Colonic mucosa (tissue), 4 donors: Measurements from ENCODE around the gene RHOBTB3. TPM values are rescaled to one million over a fixed set of nuclear protein-coding genes. Genes with fewer than 3 reads are reported as not detected.

Experiments used
- DNase-seq: peaks from one replicate; pipeline ENCODE4 v3.0.0-alpha.2; 2020
- H3K27ac ChIP-seq: fragments of 200-600 bp; one replicate; pipeline ENCODE4 v1.8.0; 2021
- H3K27me3 ChIP-seq: fragments of 200-600 bp; one replicate; pipeline ENCODE4 v1.8.0; 2021
- H3K36me3 ChIP-seq: fragments of 200-600 bp; one replicate; pipeline ENCODE4 v1.8.0; 2021
- H3K4me1 ChIP-seq: fragments of 200-600 bp; one replicate; pipeline ENCODE4 v1.8.0; 2021; ENCODE audit warnings: mild to moderate bottlenecking
- H3K4me3 ChIP-seq: fragments of 200-600 bp; one replicate; pipeline ENCODE4 v1.8.0; 2021
- H3K9ac ChIP-seq, 2 donors: one replicate each; pipeline ENCODE4 v1.7.0; 2013; ENCODE audit warnings: control low read depth in 2 of 2, low read depth in 2 of 2, low read length in 2 of 2
- H3K9me3 ChIP-seq: fragments of 200-600 bp; one replicate; pipeline ENCODE4 v1.8.0; 2021
- intact Hi-C: fragments of 100-400 bp; cut with DNase I; formaldehyde crosslinking; loops from one replicate; pipeline ENCODE4 v1.14.1; 2022
- total RNA-seq, 2 donors: library from RNA; stranded (reverse); fragmentation: NEBNext Ultra II Directional in 1 of 2; extraction: Animal tissue kit (Norgen Biotek cat#: 25700) in 1 of 2; gene quantifications; one replicate each; pipeline ENCODE4 v1.2.1, GENCODE V29; 2021
- TF ChIP-seq, protein P1 (sequence below): fragments of 200-600 bp; IDR thresholded peaks from one replicate; pipeline ENCODE4 v1.8.0; 2022; ENCODE audit warnings: antibody characterized with exemption, mild to moderate bottlenecking
- donor health status: healthy.
- donor health status: DM: no; HTN: no; CAD: no.
- donor health status: DM: no; HTN: no; CAD: no.

RHOBTB3 gene
- total RNA-seq, 2 donors from 2014 or later: 50.0 to 59.0 TPM

DNA sequence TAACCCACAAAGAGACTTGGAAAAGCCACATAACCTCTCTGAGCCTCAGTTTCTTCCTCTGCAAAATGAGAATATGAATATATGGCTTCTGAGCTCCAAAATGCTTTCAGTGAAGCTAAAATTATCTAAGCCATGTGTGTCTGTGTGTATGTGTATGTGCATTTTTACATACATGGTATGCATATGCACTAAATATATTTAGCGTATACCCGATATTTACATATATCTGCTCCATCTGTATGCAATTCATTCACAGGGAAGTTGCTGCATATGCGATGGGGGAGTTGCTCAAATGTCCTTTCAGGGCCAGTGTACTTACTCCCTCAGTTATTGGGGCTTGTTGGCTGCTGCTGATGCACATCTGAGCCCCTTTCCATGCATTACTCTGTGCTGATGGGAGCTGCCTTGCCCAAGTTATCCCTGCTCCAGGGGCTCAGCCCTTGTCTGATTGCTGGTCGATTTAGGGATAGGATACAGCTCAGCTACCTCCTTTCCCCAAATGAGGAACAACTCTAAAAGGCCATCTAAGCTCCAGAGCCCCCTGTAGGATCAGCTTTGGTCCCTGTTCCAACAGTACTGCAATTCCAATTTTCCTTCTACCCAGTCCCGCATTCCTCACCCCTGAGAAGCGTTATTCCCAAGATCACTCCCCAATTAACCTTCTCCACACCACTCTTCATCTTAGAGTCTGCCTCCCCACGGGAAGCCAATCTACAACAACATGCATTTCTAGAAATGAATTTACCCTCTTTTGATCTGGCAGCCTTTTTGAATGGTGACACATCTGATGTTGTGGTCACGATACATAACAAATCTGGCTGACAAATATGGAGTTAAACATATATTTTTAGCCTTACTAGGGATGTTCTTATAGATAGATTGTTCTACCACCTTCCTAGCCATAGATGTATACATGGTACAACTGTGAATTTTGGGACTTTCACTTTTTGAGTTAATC, 15.9 kb downstream of the RHOBTB3 start:
- Histone ChIP-seq H3K4me3 (no peak overlapping the region), H3K4me1 (no peaks in the 10 kb centered on the region), H3K9me3 (no peaks in the 10 kb centered on the region), H3K27me3 (no peaks in the 10 kb centered on the region), H3K27ac (no peak overlapping the region), H3K36me3 (no peaks in the 10 kb centered on the region), H3K9ac (no peak overlapping the region)
- intact Hi-C loops: no loop called here
- TF ChIP-seq, protein P1, sequence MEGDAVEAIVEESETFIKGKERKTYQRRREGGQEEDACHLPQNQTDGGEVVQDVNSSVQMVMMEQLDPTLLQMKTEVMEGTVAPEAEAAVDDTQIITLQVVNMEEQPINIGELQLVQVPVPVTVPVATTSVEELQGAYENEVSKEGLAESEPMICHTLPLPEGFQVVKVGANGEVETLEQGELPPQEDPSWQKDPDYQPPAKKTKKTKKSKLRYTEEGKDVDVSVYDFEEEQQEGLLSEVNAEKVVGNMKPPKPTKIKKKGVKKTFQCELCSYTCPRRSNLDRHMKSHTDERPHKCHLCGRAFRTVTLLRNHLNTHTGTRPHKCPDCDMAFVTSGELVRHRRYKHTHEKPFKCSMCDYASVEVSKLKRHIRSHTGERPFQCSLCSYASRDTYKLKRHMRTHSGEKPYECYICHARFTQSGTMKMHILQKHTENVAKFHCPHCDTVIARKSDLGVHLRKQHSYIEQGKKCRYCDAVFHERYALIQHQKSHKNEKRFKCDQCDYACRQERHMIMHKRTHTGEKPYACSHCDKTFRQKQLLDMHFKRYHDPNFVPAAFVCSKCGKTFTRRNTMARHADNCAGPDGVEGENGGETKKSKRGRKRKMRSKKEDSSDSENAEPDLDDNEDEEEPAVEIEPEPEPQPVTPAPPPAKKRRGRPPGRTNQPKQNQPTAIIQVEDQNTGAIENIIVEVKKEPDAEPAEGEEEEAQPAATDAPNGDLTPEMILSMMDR: no peak
- no peak for DNase-seq

DNA sequence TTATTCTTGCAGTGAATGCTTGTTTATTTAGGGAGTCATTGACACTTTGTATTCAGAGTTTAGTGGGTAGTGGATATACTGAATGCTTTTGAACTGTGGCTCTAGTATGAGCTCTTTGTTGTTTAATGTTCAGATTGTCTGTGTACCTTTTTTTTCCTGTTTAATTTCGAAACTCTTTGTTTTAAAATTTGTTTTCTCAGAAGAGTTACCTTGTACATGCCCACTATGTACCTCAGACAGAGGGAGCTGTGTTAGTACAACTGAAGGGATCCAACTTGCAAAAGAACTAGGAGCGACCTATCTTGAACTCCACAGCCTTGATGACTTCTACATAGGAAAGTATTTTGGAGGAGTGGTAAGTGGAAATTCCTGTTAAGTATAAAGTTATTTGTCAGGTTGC, 17.0 kb downstream of the RHOBTB3 start:
- no peak overlapping the region for H3K4me3 ChIP-seq
- no peaks in the 10 kb centered on the region for H3K27me3 ChIP-seq
- TF ChIP-seq, protein P1: no peak
- H3K36me3 ChIP-seq: no peaks in the 10 kb centered on the region
- no peak overlapping the region for H3K27ac ChIP-seq
- H3K9me3 ChIP-seq: no peaks in the 10 kb centered on the region
- no peaks in the 10 kb centered on the region for H3K4me1 ChIP-seq
- H3K9ac ChIP-seq: no peak overlapping the region
- intact Hi-C loops: no loop called here
- no peak for DNase-seq

DNA sequence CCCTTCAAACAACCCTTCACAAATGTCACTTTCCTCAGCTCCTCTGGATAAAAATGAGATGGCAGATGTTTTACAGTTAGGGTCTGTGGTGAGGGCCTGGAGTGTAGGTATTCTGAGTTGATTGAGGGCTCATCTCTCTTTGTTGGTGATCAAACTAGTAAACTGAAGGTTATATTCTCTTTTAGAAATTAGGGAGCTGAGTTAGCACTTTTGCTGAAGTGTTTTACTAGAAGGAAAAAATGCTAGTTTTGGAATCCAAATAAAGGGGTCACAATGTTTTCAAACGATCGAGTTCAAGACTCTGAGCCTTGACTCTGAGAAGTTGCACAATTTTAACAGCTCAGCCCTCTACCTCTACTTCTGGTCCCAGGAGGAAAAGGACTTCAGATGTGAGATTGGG, 23.4 kb downstream of the RHOBTB3 start:
- H3K4me3 ChIP-seq: no peak overlapping the region
- no peaks in the 10 kb centered on the region for H3K27me3 ChIP-seq
- no peak overlapping the region for H3K9ac ChIP-seq
- intact Hi-C loops: no loop called here
- no peak for DNase-seq
- no peaks in the 10 kb centered on the region for H3K4me1 ChIP-seq
- no peaks in the 10 kb centered on the region for H3K36me3 ChIP-seq
- no peaks in the 10 kb centered on the region for H3K9me3 ChIP-seq
- TF ChIP-seq, protein P1: no peak
- H3K27ac ChIP-seq: no peak overlapping the region

DNA sequence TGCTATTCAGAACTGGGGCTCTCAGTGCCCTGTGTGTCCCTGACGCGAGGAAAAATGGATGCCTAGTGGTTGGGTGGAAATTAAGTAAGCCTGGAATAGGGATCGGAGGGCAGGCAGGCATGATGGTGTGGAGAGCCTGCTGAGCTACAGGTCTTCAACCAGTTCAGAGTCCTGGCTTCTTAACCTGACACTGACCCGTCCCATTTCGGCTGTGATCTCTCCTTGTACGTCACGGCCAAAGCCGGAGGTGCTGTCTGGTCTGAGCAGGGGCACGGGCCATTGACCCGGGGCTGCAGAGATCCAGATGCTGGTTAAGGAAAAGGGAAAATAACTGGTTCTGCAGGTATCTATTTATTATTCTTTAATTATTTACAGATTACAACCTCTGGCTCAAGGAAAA, 27.9 kb downstream of the RHOBTB3 start:
- TF ChIP-seq, protein P1: no peak
- no peaks in the 10 kb centered on the region for H3K36me3 ChIP-seq
- H3K9me3 ChIP-seq: no peaks in the 10 kb centered on the region
- no peaks in the 10 kb centered on the region for H3K27me3 ChIP-seq
- DNase-seq: no peak
- no peak overlapping the region for H3K27ac ChIP-seq
- H3K9ac ChIP-seq: peak overlapping the region in 1 of 2 donors; percentile 49
- intact Hi-C loops: no loop called here
- H3K4me3 ChIP-seq: no peak overlapping the region
- H3K4me1 ChIP-seq: no peaks in the 10 kb centered on the region

DNA sequence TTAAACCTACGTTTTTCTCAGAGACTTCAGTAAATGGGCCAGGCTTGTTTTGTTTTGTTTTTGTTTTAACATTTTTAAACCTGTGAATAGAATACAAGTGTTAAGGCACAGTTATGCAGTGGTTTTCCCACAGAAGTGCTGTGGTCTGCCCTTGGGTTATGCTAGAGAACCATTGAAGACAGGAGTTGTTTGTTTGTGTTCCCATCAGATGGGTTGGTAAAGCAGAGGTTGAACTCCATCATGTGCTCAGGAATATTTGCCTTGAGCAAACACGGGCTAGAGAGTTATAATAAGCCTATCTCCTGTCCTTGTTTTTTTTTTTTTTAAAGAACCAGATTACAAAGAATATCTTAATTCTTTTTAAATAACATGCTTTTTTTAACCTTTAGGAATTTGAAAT, 28.5 kb downstream of the RHOBTB3 start:
- Histone ChIP-seq H3K4me3 (no peak overlapping the region), H3K27me3 (no peaks in the 10 kb centered on the region), H3K4me1 (no peaks in the 10 kb centered on the region), H3K36me3 (no peaks in the 10 kb centered on the region), H3K27ac (peak overlapping the region; percentile 7), H3K9ac (peak overlapping the region in 1 of 2 donors; percentile 23), H3K9me3 (no peaks in the 10 kb centered on the region)
- intact Hi-C loops: no loop called here
- TF ChIP-seq, protein P1: no peak
- peak; percentile 32 for DNase-seq
